ENCODE data around the gene OPA3. TPM values are rescaled to one million over a fixed set of nuclear protein-coding genes. Genes with fewer than 3 reads are reported as not detected.
A peak's percentile ranks its signal among the peaks of the same experiment; 100 is the strongest.

Gene OPA3
- total RNA-seq, 1 experiment from 2014 or later: 15.2 TPM

DNA sequence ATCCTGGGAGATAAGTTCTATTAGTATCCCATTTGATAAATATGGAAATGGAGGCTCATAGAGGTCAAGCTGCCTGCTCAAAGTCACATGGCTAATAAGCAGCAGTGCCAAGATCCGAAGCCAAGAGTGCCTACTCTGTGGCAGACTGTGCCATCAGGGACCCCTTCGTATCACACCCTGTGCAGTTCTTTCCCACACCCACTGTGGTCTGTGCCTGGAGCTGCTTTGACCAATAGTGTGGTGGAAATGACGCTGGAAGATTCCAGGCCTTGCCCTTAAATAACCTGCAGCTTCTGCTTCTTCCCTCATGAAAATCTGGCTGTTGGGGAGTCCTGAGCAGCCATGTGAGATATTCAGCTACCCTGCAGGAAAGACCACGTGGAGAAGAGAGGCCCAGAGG is 10.1 kb downstream of the OPA3 start:
- ChIA-PET POLR2A (ENCODE audit: low non-redundant PET) (no interaction called here), CTCF (no interaction called here)
- no peak for DNase-seq (ENCODE audit: low spot score)
- Histone ChIP-seq H3K4me3 (ENCODE audit: low read depth, low read length, poor library complexity, severe bottlenecking) (no peak overlapping the region), H3K36me3 (ENCODE audit: insufficient read depth, low read length, poor library complexity, severe bottlenecking) (no peaks in the 10 kb centered on the region), H3K27ac (ENCODE audit: low read depth, low read length, poor library complexity, severe bottlenecking) (no peak overlapping the region), H3K27me3 (replicated peaks; ENCODE audit: insufficient read depth, low read depth, low read length, poor library complexity) (no peaks in the 10 kb centered on the region), H3K4me1 (ENCODE audit: insufficient read depth, low read length, poor library complexity, severe bottlenecking) (no peaks in the 10 kb centered on the region), H3K9me3 (ENCODE audit: low read depth, low read length, poor library complexity, severe bottlenecking) (no peaks in the 10 kb centered on the region)
- intact Hi-C loops (cut with micrococcal nuclease; ENCODE audit: unreplicated experiment): no loop called here
- BruUV-seq (replicated peaks): no TSS peak
- no peak for TF ChIP-seq EZH2 (IDR thresholded peaks at IDR 0.05; ENCODE audit: borderline replicate concordance, low read depth, low read length, poor library complexity, severe bottlenecking)
- TF ChIP-seq, protein P1, sequence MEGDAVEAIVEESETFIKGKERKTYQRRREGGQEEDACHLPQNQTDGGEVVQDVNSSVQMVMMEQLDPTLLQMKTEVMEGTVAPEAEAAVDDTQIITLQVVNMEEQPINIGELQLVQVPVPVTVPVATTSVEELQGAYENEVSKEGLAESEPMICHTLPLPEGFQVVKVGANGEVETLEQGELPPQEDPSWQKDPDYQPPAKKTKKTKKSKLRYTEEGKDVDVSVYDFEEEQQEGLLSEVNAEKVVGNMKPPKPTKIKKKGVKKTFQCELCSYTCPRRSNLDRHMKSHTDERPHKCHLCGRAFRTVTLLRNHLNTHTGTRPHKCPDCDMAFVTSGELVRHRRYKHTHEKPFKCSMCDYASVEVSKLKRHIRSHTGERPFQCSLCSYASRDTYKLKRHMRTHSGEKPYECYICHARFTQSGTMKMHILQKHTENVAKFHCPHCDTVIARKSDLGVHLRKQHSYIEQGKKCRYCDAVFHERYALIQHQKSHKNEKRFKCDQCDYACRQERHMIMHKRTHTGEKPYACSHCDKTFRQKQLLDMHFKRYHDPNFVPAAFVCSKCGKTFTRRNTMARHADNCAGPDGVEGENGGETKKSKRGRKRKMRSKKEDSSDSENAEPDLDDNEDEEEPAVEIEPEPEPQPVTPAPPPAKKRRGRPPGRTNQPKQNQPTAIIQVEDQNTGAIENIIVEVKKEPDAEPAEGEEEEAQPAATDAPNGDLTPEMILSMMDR (conservative IDR thresholded peaks at IDR 0.05; ENCODE audit: low read depth, low read length): no peak

DNA sequence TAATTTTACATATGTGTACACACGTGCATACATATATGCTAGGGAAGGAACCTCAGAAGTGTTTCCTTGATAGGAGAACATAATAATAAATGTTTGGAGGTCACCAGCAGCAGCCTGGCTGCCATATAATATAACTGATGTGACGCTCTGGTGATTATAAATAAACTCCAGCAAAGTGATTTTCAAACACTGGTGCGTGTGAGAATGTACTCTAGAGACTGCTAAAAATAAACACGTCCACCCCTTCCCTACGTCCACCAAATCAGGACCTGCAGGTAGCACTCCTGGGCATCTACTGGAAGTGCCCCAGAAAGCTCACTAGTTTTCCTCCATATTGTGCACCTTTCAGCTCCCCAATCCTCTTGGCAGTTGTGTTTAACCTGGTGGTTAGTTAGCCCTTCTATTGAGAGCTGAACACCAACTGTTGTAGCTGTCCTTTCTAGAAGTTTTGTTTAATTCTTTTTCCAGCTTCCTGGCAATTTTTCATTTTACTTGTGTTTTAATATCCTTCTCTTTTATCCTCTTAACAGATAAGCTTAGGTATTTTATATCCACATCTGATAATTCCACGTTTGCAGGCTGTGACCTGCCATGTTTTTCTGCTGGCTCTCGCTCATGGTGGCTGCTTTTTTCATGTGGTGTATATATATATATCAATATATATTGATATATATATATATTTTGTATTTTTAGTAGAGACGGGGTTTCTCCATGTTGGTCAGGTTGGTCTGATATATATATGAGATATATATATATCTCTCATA is 13.0 kb downstream of the OPA3 start:
- BruUV-seq (replicated peaks): no TSS peak
- CTCF ChIA-PET: no interaction called here

DNA sequence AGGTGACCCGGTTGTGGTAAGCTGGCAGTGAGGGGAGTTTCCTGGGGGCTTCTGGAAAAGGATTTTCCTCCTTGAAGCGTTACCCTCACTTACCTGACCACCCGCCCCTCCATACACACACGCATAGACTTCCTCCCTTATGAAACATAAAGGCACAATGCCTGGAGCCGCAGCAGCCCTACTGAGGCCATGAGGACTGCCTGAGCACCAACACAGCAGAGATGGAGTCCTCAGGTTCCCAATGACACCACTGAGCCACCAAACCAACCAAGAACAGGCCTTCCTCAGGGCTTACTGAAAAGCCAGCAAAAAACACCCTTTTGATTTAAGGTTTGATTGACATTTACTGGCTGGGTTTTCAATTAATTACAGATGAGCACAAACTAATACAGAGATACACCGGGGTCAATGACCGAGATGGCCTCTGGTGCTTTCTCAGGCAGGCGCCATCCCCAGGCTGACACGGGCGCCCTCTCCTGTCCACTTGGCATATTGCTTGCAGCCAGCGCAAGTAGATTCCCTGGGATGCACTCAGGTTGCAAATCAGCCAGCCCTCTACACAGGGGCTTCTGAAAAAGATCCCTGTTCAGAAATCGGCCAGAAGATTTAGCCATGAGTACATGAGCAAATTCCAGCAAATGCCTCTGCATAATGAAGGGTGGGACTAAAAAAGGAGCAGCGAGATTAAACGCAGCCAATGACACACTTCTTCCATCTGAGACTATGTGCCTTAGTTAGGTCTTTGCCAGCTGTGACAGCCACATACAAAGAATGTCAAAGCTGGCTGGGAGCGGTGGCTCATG is 14.8 kb downstream of the OPA3 start:
- intact Hi-C loops (cut with micrococcal nuclease; ENCODE audit: unreplicated experiment): no loop called here
- no peak overlapping the region for H3K4me3 ChIP-seq (ENCODE audit: low read depth, low read length, poor library complexity, severe bottlenecking)
- H3K4me1 ChIP-seq (ENCODE audit: insufficient read depth, low read length, poor library complexity, severe bottlenecking): peaks cover 7% of the 10 kb centered on the region
- TF ChIP-seq, protein P1 (conservative IDR thresholded peaks at IDR 0.05; ENCODE audit: low read depth, low read length): peak; percentile 89
- TF ChIP-seq EZH2 (IDR thresholded peaks at IDR 0.05; ENCODE audit: borderline replicate concordance, low read depth, low read length, poor library complexity, severe bottlenecking): no peak
- no peaks in the 10 kb centered on the region for H3K9me3 ChIP-seq (ENCODE audit: low read depth, low read length, poor library complexity, severe bottlenecking)
- BruUV-seq (replicated peaks): no TSS peak
- H3K36me3 ChIP-seq (ENCODE audit: insufficient read depth, low read length, poor library complexity, severe bottlenecking): no peaks in the 10 kb centered on the region
- no peak overlapping the region for H3K27ac ChIP-seq (ENCODE audit: low read depth, low read length, poor library complexity, severe bottlenecking)
- no peaks in the 10 kb centered on the region for H3K27me3 ChIP-seq (replicated peaks; ENCODE audit: insufficient read depth, low read depth, low read length, poor library complexity)
- peak; percentile 58 for DNase-seq (ENCODE audit: low spot score)
- ChIA-PET POLR2A (ENCODE audit: low non-redundant PET) (no interaction called here), CTCF (no interaction called here)

More for the DNA sequence above, 13.0 kb downstream of the OPA3 start:
- Histone ChIP-seq H3K9me3 (ENCODE audit: low read depth, low read length, poor library complexity, severe bottlenecking) (no peaks in the 10 kb centered on the region), H3K36me3 (ENCODE audit: insufficient read depth, low read length, poor library complexity, severe bottlenecking) (no peaks in the 10 kb centered on the region), H3K4me3 (ENCODE audit: low read depth, low read length, poor library complexity, severe bottlenecking) (no peak overlapping the region), H3K4me1 (ENCODE audit: insufficient read depth, low read length, poor library complexity, severe bottlenecking) (peaks cover 7% of the 10 kb centered on the region), H3K27me3 (replicated peaks; ENCODE audit: insufficient read depth, low read depth, low read length, poor library complexity) (no peaks in the 10 kb centered on the region), H3K27ac (ENCODE audit: low read depth, low read length, poor library complexity, severe bottlenecking) (no peak overlapping the region)
- POLR2A ChIA-PET (ENCODE audit: low non-redundant PET): no interaction called here
- intact Hi-C loops (cut with micrococcal nuclease; ENCODE audit: unreplicated experiment): no loop called here
- DNase-seq (ENCODE audit: low spot score): no peak
- no peak for TF ChIP-seq EZH2 (IDR thresholded peaks at IDR 0.05; ENCODE audit: borderline replicate concordance, low read depth, low read length, poor library complexity, severe bottlenecking)
- TF ChIP-seq, protein P1 (conservative IDR thresholded peaks at IDR 0.05; ENCODE audit: low read depth, low read length): no peak
